Lung microvascular endothelial cell (primary cell): ENCODE data around the gene TTLL4. TPM values are rescaled to one million over a fixed set of nuclear protein-coding genes. Genes with fewer than 3 reads are reported as not detected.

Experiments used
- DNase-seq, 2 donors: peaks; one replicate each; pipeline versions ENCODE4 v3.0.0 to v3.0.0-alpha.2; 2010; ENCODE audit warnings: low read depth in 2 of 2
- total RNA-seq: library from RNA; depleted of rRNA; stranded (reverse); fragments of >200 nt; gene quantifications from 2 replicates; pipeline ENCODE4 v1.2.1, GENCODE V29; 2014

Gene TTLL4, protein sequence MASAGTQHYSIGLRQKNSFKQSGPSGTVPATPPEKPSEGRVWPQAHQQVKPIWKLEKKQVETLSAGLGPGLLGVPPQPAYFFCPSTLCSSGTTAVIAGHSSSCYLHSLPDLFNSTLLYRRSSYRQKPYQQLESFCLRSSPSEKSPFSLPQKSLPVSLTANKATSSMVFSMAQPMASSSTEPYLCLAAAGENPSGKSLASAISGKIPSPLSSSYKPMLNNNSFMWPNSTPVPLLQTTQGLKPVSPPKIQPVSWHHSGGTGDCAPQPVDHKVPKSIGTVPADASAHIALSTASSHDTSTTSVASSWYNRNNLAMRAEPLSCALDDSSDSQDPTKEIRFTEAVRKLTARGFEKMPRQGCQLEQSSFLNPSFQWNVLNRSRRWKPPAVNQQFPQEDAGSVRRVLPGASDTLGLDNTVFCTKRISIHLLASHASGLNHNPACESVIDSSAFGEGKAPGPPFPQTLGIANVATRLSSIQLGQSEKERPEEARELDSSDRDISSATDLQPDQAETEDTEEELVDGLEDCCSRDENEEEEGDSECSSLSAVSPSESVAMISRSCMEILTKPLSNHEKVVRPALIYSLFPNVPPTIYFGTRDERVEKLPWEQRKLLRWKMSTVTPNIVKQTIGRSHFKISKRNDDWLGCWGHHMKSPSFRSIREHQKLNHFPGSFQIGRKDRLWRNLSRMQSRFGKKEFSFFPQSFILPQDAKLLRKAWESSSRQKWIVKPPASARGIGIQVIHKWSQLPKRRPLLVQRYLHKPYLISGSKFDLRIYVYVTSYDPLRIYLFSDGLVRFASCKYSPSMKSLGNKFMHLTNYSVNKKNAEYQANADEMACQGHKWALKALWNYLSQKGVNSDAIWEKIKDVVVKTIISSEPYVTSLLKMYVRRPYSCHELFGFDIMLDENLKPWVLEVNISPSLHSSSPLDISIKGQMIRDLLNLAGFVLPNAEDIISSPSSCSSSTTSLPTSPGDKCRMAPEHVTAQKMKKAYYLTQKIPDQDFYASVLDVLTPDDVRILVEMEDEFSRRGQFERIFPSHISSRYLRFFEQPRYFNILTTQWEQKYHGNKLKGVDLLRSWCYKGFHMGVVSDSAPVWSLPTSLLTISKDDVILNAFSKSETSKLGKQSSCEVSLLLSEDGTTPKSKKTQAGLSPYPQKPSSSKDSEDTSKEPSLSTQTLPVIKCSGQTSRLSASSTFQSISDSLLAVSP
- total RNA-seq: 4.1 and 5.8 TPM in 2 replicates

DNA sequence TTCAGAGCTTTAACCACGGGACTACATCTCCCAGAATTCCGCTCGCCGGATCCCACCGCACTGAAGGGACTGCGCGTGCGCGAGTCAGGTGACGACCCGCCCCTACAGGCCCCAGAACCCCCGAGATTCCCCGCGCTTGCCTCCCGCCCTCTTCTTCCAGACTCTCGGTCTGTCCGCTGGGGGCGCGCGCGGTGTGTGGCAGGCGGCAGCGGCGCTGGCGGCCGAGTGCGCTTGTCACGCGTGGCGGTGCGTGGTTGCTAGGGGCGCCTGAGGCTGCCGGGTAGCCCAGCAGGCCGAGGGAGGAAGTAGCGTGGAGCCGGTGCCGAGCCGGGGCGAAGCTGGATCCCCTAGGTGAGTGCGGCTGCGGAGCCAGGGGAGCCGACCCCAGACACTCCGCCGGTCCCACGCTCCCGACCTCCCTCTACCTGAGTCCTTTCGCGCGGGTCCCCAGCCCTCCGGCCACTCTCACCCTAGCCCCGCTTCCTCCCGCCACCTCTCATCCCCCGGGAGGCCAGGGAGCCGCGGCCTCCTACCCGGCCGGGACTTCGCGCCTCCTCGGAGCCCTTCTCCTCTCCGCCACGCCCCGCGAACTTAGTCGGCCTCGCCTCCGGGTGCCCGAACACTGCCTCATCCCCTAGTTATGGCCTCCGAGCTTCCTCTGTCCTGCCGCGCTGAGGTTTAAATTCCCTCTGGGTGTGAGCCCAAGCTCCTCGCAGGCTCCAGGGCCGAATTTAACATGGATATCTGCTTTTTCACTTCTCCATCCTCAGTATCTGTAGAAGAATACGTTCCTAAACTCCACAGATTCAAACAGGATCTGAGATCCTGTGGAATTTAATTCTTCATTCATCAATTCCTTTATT lies at the start of gene TTLL4:
TTLL4 (plus strand) TSS at position 149 of the 863 bp plus-strand sequence. CDS start 26,842 bp downstream, outside the sequence.
- DNase-seq: peak; percentile 97

DNA sequence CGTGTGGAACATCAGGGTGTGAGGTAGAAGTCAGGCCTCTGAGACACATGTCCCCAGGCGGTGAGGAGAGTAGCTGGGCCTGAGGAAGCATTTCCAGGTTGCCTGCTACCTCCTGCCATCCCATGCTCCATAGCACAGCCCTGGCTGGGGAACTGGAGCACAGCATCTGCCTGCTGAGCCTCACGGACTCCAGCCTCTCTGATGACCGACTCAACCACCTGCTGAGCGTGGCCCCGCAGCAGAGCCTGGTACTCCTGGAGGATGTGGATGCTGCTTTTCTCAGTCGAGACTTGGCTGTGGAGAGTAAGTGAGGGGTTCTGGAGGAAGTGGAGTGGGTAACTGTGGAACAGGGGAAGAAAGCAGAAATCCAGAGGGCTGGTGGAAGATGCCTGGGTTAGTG lies 48.3 kb upstream of the TTLL4 start:
- no peak for DNase-seq

DNA sequence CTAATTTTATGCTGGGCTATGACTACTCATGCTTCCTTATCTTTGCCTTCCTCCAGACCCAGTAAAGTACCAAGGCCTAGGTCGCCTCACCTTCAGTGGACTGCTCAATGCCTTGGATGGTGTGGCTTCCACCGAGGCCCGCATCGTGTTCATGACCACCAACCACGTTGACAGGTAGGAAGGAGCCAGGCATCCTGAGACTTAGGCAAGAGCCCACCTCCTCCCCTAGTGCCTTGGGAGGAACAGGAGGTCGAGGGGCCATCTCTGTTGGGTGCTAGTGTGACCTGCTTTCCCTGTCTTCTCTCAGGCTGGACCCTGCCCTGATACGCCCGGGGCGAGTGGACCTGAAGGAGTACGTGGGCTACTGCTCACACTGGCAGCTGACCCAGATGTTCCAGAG lies 47.8 kb upstream of the TTLL4 start:
- DNase-seq: no peak

DNA sequence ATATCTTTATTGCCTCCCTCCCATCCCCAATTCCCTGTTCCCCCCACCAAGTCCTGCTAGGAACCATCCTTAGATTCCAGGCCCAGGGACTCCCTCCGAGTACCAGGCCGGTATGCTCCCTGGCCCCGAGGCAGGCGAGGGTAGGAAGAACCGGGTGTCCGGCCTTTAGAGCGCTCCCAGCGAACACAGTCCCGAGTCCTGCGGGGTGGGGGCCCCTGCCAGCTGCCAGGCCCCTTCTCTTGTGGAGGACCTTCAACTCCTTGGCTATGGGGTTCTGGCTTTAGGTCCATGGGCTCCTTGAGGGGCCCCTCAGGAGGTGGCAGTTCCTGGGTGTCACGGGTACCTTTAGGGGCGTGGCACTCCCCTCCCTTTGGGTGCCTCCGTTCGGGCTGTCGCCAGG lies 46.7 kb upstream of the TTLL4 start:
- no peak for DNase-seq

DNA sequence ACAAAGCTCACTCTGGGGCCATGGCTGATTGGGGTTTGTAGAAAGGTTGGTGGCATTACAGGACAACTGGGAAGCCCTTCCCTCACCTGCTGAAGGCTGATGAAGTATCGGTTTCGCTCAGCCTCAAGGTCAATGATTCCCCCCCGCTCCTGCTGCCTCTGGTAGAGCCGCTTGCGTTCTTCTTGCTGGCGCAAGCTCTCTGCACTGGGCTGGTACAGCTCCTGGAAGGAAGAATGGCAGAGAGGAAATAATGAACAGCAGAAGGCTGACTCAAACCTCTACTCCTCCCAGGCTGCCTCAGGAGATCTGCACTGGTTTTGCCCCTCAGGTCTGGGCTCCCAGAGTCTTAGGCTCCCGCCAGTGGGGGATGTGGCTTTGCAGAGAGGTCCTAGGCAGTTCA lies 46.0 kb upstream of the TTLL4 start:
- no peak for DNase-seq

DNA sequence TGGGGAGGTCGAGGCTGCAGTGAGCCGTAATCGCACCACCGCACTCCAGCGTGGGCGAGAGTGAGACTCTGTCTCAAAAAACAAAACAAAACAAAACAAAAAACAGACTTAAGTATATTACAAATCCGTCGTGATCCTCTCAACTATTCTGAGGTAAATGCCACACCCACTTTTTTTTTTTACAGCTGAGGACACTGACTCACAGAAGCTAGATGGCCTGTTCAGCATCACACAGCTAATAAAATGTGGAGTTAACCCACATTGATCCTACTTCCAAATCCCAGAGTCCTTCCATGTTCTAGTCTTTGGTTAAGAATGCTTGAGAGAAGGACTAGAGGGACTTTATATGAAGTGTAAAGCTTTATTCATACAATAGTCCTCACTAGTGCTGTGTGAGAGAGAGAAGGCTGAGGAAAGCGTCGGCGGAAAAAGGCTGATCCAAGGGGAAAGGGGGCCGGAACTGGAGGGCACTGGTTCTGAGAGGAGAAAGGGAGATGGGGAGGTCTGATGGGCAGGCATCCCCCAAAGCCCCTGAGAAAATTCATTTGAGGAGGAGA lies 39.5 kb upstream of the TTLL4 start:
- peak in 1 of 2 donors; percentile 24 for DNase-seq

DNA sequence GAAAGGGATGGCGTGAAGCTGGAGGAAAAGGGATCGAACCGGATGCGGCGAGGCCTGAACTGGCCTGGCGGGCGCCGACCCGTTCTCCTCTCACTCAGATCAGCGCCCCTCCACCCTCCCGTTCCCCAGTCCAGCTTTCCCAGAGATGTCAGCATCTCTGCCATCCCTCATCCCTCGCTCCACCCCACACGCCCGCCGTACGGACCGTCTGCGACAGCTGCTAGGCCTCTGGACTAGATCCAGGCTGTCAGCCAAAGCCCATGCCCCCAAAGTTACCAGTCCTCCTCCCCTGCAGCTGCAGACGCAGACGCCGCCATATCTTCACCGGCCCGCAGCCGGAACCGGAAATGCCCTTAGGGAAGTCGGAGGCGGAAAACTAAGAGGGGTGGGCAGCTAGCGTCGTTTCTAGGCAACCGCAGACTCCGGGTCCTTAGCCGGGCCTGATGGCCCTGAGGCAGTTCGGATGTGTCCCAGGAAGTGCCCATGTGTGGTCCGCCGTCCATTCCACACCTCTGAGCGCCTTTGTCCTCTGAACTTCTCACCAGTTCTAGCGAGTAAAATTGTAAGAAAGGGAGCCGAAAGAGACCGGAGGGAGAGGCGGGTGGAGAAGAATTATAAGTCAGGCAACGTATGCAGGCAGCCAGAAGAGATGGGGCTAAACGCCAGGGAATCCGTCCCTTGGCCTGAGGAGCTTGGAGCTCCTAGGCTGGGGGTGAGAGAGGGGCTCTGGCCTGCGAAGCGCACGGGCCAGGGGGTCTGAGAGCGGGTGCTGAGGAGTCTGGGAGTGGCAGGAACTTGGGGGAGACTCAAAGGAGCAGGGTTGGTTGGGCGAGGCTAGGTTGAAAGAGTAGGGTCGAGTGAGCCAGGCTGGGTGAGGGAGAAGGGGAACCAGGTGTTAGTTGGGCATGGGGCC lies 38.7 kb upstream of the TTLL4 start, which contains the start of the genes RNF25 and STK36:
RNF25 (minus strand) TSS at position 349 of the 913 bp plus-strand sequence; CDS start at position 317, 32 bp downstream.
STK36 (plus strand) TSS at position 433 of the 913 bp plus-strand sequence. CDS start 744 bp downstream, outside the sequence.
- DNase-seq: peak; percentile 73 to 87

DNA sequence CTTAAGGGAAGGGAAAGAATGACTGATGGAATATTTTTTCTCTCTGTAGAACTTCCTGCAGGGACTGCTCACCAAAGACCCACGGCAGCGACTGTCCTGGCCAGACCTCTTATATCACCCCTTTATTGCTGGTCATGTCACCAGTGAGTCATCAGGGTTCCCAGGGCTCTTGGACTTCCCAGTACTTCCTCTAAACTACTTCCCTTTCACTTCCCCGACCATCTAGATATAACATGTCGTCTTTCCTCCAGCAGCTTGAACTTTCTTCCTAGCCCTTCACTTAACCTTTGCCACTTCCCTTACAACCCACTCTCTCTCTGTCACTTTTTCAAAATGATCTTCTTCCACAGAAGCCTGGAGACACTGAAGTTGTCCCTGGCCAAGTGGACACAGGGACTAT lies 31.5 kb upstream of the TTLL4 start:
- peak in 1 of 2 donors; percentile 56 for DNase-seq

DNA sequence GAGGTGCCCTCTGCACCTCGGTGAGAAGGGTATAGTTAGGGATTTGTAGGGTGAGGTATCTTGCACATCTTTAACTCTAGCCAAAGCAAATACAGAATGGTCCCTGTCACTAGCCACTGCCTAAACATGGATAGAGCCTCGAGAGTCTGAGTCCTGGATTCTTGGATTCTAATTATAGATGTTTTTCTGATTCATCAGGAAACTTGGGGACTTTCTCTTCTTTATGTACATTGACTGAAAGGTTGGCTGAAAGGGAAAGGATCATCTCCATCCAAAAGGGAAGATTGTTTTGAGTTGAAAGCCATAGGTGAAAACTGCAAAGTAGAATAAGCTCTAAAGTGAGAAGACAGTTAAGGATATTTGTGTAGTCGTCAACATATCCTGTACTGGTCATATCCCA lies 30.6 kb upstream of the TTLL4 start:
- no peak for DNase-seq

DNA sequence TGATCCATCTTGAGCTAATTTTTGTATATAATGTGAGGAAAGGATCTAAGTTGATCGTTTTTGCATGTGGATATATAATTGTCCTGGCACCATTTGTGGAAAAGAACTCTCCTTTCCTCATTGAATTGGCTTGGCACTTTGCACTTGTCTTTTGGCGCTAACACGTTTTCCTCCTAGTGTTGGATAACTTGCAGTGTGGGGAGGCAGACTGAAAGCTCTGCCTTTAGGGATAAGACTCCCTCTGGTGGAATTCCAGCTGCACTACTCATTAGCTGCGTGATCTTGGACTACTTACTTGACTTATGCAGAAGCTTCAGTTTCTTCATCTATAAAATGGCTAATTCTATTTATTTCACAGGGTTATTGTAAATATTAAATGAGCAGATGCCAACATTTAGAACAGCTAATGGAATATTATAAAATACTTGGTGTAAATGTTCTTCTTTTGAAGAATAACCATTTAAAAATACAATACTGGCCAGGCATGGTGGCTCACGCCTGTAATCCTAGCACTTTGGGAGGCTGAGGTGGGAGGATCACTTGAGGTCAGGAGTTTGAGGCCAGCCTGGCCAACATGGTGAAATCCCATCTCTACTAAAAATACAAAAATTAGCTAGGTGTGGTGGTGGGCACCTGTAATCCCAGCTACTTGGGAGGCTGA lies 23.1 kb upstream of the TTLL4 start:
- peak; percentile 78 to 85 for DNase-seq

DNA sequence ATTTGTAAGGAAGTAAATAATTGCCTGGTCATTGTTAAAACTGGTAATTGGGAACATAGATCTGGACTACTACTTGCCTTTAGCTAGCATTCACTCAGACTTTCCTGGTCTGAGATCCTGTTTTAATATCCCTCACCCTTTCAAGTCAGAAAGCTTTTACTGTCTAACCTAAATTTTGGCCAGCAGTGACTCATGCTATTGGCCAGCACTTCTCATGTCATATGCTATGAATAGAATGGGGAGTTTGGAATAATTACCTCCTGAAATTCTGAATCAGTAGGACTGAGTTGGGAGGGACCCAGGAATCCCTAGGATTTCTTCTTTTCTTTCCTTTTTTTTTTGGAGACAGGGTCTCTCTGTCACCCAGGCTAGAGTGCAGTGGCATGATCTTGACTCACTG lies 19.4 kb upstream of the TTLL4 start:
- DNase-seq: no peak

DNA sequence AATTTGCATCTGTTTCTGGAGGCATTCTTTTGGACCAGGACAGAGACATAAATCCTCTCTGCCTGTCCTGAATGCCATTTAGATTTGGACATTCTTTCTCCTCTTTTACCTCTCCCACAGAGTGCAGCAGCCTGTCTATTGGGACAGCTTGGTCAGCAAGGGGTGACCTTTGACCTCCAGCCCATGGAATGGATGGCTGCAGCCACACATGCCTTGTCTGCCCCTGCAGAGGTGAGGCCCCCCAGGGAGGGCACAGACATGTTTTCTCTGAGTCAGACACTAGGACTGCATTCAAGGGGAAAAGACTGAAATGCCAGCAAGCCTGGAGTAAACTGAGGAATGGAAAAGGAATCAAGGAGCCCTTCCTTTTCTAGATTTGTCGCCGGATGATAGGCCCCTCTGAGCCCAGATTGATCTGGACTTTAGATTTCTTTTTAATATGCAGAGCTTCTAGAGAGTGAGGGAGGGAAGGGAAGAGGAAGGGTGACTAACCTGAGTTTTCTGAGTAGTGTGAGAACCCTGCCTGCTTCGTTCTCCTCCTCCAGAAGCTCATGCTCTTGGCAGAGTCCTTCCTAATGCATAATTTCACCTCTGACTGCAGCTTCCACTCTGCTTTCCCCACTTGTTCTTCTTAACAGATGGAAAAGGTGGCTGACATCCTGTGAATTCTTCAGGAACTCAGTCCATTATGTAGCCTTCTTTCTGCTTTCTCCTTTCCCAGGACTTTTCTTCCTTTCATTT lies 16.1 kb upstream of the TTLL4 start:
- DNase-seq: peak in 1 of 2 donors; percentile 47

DNA sequence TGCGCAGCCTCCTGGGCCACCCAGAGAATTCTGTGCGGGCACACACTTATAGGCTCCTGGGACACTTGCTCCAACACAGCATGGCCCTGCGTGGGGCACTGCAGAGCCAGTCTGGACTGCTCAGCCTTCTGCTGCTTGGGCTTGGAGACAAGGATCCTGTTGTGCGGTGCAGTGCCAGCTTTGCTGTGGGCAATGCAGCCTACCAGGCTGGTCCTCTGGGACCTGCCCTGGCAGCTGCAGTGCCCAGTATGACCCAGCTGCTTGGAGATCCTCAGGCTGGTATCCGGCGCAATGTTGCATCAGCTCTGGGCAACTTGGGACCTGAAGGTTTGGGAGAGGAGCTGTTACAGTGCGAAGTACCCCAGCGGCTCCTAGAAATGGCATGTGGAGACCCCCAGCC lies 11.8 kb upstream of the TTLL4 start:
- DNase-seq: no peak

DNA sequence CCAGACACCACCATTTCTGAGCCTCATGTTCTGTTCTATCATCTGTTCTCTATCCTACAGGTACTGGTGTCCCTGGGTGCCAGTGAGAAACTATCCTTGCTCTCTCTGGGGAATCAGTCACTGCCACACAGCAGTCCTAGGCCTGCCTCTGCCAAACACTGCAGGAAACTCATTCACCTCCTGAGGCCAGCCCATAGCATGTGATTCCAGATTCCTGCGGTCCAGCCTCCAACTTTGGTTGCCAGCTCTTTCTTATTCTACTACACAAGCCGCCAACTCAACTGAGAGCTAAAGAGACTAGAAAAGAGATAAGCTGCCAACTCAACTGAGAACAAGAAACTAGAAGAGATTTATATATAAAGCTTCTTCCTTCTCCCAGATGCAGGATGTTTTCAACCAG lies 8.8 kb upstream of the TTLL4 start:
- DNase-seq: no peak

DNA sequence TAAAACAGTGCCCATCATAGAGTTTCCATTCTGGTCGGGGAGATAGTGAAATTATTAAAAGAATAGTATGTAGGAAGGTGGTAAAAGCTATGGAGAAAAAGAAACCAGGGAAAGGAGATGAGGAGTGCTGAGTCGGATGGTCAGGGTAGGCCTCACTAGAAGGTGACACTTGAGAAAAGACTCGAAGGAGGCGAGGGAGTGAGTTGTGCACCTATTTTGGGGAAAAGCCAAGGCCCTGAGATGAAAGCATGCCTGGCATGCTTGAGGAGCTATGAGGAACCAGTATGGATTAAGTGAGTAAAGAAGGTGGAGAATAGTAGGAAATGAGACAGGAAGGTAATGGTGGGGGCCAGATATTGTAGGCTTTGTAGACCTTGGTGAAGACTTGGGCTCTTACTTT lies 7.3 kb upstream of the TTLL4 start:
- DNase-seq: no peak

DNA sequence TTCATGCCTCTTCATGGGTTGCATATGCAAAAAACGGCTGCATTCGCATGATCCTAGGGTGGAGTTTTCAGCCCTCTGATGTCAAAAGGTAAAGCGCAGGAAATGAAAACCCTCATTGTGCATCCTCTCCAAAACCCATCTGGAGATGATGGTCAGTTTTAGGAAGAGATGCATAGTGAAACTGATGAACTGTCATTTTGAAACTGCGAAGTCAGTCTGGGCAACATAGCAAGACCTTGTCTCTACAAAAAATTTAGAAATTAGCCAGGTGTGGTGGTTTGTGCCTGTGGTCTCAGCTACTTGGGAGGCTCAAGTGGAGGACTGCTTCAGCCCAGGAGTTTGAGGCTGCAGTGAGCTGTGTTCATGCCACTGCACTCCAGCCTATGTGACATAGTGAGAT lies 2.5 kb upstream of the TTLL4 start:
- DNase-seq: no peak

DNA sequence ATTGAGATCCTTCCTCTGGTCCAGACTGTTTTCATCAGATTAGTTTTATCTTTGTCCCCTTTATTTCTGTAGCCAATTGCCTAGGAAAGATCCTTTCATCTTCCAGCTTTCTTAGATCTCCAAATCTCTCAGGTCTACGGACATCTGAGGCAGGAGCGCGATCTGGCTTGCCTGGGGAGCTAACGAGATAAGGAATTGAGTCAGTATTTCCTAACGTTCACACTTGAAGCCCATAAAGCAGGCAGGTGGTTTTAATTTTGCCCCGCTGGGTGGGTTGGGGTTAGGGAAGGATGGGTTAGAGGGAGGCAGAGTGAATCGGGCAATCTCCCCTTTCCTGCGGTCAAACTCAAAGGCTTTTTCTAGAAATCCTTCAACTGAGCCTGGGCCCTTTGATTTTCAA lies 727 bp upstream of the TTLL4 start:
- DNase-seq: no peak

DNA sequence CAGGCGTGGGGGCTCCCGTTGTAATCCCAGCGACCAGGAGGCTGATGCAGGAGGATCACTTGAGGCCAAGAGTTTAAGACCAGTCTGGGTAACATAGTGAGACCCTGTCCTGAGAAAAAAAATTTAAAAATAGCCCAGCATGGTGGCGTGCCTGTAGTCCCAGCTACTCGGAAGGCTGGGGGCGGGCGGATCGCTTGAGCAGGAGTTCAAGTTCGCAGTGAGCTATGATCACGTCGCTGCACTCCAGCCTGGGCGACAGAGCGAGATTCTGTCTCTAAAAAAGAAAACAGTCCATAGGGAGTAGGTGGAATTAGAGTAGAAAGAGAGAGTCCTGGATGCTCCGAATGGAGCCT lies 325 bp upstream of the TTLL4 start:
- no peak for DNase-seq
